Activated CD4-positive, CD25-positive, alpha-beta regulatory T cell (primary cell): ENCODE data around the gene PHF1.
"Not testable (repeated sequence)": the region's sequence is repeated elsewhere in the genome, so short reads cannot be mapped to it uniquely, and the experiment has no call there.

ENCODE experiments used
- DNase-seq, 4 experiments: peaks; one replicate each; lab custom pipeline; 2025; lab: John Stamatoyannopoulos, UW

Gene PHF1

DNA sequence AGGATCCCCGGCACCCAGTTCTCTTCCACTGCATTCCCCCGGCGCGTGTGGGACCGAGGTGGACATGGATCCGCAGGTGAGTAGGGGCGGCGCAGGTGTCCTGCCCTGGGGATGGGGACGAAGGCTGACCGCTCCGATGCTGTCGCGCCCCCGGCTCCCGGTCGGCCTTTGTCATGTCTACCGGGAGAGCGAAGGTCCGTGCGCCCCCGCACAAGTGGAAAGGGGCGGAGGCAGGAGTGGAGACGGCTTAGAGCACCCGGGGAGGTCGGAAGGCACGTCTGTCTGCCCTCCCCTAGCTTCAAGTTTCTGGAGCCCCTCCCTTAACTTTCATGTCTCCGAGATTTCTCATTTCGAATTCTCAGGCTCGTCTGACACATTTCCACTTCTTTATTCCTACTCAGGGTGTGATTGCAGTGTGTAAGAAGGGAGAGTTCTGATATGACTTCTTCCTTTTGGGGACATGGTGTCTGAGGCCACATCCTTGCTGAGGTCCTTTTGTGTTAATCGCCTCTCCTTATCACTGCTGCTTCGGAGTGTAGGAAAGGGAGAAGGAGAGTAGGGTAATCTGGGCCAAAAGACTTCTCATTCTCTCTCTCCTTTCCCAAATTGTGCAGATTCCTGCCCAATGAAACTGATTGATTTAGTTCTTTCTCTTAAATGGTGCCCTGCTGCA, 18.8 kb upstream of the PHF1 start:
- no peak for DNase-seq

DNA sequence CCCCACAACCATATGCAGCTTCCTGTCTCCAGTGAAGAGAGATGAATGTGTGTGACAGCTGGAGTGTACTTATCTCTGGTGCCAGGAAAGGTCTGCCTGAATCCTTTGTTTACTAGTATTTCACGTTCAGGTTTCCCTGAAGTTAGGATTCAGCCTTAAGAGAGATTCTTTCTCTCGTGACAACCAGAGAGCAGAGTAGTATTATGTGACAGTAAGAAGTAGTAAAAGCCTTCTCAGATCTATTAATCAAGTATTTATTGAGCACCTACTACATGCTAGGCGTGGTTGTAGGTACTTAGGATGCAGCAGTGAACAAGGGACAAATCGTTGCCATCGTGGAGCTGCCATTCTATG, 18.2 kb upstream of the PHF1 start:
- DNase-seq = no peak

DNA sequence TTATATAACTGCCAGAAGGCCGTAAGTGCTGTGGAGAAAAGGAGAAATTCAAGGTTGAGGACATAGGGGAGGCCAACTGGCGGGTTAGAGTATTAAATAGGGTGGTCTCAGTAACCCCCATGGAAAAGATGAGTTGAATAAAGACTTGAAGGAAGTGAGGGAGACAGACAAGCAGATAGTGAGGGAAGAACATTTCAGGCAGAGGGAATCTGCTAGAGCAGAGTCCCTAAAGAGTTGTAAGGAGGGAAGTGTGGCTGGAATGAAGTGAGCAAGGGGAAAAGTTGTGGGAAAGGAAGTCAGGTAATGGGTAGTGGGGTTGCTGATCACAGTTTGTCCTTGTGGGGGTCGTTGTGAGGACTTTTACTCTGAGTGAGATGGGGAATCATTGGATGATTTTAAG, 17.8 kb upstream of the PHF1 start:
- DNase-seq = no peak

DNA sequence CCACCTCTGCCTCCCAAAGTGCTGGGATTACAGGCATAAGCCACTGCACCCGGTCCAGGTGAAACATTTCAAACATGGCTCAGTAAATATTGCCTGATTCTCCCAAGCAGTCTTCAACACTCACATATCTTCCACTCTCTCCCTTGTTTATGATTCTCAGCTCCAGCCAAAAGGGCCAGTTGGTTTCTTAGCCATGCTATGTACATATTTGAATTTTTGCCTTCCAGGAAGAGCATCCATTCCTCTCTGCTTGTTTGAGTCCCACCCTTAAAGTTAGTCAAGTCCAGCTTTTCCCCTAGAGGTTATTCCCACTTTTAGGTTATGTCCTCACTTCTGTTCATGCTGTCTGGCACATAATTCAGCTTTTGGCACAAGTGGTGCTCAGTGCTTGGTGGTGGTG, 13.3 kb upstream of the PHF1 start:
- DNase-seq = no peak

DNA sequence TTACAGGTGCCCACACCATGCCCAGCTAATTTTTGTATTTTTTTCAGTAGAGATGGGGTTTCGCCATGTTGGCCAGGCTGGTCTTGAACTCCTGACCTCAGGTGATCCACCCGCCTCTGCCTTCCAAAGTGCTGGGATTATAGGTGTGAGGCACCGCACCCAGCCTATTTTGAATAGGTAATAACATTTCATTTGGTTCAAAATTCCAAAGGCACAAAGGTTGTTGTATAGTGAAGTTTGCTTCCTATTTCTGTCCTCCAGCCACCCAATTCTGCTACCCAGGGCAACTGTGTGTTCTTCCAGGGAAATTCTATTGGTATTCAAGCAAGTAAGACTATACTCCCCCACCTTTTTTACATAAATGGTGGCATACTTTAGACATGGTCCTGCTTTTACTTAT, 12.2 kb upstream of the PHF1 start:
- not testable (repeated sequence) for DNase-seq

DNA sequence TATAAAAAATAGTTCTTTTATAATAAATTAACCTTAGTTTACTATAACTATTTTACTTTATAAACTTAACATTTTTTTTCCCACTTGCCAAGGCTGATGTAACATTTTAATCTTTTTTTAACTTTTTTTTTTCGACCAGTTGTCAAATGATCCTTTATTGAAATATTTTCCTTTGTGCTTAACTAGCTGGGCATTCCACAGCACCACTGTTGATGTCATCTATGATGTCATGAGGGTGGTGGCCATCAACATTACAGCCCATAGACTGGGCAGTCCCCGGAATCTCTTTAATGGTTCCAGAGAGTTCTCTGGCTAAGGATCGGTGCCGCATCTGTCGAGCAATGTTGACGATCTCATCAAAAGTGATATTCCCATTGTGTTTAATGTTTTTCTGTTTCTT, 10.9 kb upstream of the PHF1 start:
- not testable (repeated sequence) for DNase-seq

DNA sequence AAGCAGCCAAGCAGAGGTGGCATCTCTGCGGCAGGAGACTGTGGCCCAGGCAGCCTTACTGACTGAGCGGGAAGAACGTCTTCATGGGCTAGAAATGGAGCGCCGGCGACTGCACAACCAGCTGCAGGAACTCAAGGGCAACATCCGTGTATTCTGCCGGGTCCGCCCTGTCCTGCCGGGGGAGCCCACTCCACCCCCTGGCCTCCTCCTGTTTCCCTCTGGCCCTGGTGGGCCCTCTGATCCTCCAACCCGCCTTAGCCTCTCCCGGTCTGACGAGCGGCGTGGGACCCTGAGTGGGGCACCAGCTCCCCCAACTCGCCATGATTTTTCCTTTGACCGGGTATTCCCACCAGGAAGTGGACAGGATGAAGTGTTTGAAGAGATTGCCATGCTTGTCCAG, 5.9 kb upstream of the PHF1 start:
- DNase-seq = no peak

DNA sequence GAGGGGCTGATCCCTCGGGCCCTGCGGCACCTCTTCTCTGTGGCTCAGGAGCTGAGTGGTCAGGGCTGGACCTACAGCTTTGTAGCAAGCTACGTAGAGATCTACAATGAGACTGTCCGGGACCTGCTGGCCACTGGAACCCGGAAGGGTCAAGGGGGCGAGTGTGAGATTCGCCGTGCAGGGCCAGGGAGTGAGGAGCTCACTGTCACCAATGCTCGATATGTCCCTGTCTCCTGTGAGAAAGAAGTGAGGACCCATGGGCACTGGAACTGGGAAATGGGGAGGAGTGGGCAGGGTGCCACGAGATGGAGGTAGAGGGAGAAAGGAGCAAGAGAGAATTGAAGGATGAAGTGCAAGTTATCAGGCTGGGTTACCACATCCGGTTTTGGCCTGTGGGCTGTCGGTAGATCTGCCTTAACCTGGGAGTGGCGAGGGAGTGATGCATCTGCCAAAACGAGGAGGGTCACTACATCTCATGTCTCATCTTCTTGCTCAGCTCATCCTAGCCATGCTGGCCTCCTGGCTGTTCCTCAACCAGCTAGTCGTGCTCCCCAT, 5.4 kb upstream of the PHF1 start:
- DNase-seq = no peak

DNA sequence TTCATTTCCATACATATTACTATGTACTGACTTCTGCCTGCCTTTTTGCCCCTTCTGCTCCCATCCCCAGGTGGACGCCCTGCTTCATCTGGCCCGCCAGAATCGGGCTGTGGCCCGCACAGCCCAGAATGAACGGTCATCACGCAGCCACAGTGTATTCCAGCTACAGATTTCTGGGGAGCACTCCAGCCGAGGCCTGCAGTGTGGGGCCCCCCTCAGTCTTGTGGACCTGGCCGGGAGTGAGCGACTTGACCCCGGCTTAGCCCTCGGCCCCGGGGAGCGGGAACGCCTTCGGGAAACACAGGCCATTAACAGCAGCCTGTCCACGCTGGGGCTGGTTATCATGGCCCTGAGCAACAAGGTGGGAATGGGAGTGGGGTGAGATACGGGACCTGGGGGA, 4.7 kb upstream of the PHF1 start:
- no peak for DNase-seq

DNA sequence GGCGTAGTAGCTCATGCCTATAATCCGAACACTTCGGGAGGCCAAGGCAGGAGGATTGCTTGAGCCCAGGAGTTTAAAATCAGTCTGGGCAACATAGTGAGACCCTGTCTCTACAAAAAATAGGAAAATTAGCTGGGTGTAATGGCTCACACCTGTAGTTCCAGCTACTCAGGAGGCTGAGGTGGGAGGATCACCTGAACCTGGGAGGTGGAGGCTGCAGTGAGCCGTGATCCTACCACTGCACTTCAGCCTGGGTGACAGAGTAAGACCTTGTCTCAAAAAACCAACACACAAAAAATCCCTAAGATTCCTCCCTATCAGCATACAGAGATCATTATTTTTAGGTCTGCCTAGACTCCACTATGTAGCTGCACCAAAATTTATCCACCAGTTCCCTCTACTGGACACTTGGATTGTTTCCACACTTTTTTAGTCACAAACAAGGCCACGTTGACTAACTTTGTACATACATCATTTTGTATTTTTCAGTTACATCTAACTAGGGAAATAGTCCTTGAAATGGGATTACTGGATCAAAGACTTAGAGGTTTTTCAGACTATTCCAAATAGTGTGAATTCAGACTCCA, 3.6 kb upstream of the PHF1 start:
- DNase-seq = no peak

DNA sequence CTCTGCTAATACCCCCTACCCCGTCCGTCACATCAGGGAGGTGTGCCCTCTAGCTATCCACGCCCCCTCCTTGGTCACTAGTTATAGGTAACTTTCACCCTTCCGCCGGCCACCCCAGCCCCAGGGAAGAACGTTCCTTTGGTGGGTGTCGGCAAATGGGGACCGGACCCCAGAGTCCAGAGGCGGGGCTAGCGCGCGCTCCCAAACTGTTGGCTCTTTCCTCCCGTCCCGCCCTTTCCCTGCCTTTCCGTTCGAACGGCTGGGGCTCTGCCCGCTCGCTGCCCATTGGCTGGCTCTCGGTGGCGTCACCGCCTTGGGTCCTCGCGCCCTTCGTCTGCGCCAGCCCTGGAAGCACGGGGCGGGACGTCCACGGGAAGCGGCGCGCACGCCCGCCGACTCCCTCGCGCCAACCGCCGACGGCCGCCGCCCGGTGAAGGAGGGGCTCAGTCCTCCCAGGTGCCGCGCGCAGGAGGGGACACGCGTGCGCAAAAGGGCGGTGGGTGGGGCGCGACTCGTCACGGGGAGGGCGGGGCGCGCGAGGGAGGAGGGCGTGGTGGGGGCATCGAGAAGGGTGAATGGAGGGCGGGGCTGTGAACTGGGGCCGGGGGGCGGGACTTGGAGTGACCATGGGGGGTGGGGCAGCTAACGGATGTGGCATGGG, 634 bp upstream of the PHF1 start:
- peak; percentile 99 for DNase-seq

DNA sequence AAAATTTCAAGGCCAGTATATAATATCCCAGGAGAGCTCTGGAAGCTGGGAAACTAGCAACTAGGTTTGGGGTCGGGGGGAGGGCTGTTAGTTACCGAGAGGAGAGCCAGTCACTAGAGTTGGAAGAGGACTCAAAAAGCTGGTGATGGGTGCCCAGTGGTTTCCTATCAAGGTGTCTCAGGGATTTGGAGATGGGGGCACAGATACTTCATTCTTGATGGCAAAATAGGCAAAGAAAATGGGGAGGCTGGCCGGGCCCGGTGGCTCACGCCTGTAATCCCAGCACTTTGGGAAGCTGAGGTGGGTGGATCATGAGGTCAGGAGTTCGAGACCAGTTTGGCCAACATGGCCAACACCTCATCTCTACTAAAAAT, 805 bp downstream of the PHF1 start:
- no peak for DNase-seq

DNA sequence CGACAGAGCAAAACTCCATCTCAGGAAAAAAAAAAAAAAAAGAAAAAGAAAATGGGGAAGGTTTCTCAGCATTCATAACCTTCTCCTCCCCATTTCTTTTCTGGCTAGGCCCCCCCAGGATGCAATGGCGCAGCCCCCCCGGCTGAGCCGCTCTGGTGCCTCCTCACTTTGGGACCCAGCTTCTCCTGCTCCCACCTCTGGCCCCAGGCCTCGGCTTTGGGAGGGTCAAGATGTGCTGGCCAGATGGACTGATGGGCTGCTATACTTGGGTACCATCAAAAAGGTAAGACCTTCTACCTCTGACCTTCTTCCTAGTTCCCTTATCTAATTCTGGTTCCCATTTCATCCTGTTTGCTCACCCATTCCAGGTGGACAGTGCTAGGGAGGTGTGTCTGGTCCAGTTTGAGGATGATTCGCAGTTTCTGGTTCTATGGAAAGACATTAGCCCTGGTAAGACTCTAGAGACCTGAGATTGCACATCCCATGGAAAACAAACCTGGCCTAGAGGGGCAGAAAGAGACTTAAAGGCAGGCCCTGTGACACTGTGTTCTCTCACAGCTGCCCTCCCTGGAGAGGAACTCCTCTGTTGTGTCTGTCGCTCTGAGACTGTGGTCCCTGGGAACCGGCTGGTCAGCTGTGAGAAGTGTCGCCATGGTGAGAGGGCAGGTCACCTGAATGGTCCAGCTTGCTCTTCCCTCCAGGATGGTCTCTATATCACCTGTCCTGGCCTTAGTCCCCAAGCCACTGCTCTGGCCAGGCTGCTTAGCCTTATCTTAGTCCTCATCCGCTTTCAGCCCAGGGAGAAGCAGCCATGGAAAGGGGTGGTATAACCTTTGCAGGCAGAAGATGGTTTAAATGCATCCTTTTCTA, 1.6 kb downstream of the PHF1 start:
- DNase-seq = no peak

DNA sequence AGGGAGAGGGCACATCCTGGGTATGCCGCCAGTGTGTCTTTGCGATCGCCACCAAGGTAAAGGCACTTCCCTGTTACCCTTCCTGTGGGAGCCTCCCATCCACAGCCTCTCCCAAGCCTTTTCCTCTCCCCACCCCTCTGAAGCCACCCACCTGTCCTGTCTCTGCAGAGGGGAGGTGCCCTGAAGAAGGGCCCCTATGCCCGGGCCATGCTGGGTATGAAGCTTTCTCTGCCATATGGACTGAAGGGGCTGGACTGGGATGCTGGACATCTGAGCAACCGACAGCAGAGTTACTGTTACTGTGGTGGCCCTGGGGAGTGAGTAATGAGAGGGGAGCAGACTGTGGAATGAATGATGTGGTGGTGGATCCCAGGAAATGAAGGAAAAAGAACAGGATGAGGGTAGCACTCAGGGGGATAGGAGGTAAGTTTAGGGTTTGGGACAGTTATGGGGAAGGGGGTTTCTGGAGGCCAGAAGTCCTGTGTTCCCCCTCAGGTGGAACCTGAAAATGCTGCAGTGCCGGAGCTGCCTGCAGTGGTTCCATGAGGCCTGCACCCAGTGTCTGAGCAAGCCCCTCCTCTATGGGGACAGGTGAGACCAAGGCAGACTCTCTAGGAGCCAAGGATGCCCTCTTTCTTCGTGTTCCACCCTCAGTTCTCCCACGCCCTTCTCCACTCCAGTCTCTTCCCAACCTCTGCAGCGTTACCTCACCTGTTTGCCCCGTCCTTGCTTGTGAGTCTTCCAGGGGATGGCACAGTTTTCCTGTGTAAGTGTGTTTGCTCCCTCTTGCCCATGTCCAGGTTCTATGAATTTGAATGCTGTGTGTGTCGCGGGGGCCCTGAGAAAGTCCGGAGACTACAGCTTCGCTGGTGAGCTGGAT, 2.7 kb downstream of the PHF1 start:
- DNase-seq = no peak

DNA sequence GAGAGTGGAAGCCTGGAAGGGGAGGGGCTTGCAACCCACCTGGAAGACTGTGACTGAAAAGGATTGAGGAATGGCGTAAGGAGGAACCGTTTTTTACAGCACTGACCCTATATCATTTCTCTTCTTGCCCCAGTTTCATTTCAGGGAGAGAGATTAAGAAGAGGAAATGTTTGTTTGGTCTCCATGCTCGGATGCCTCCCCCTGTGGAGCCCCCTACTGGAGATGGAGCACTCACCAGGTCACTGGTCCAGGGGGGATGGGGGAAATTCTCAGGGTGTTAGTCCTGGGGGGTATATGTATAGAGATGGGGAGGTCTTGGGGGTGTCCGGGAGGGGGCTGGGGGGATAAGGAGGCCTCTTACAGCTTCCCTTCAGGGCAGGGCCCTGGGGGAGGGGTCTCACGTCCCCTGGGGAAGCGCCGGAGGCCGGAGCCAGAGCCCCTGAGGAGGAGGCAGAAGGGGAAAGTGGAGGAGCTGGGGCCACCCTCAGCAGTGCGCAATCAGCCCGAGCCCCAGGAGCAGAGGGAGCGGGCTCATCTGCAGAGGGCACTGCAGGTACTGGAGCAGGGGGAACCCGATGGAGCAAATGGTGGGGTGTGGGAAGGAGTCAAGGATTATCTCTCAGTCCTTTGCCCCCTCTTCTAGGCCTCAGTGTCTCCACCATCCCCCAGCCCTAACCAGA, 3.9 kb downstream of the PHF1 start:
- no peak for DNase-seq

DNA sequence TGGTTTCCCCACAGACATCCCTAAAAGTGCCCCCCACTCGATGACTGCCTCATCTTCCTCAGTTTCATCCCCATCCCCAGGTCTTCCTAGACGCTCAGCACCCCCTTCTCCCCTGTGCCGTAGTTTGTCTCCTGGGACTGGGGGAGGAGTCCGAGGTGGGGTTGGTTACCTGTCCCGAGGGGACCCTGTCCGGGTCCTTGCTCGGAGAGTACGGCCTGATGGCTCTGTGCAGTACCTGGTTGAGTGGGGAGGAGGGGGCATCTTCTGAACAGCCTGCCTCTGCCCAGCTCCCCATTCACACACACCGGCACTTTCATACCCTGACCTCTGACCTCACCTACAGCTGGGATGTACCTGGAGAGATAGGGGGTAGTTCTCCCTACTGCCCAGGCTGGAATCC, 5.0 kb downstream of the PHF1 start:
- DNase-seq = no peak

DNA sequence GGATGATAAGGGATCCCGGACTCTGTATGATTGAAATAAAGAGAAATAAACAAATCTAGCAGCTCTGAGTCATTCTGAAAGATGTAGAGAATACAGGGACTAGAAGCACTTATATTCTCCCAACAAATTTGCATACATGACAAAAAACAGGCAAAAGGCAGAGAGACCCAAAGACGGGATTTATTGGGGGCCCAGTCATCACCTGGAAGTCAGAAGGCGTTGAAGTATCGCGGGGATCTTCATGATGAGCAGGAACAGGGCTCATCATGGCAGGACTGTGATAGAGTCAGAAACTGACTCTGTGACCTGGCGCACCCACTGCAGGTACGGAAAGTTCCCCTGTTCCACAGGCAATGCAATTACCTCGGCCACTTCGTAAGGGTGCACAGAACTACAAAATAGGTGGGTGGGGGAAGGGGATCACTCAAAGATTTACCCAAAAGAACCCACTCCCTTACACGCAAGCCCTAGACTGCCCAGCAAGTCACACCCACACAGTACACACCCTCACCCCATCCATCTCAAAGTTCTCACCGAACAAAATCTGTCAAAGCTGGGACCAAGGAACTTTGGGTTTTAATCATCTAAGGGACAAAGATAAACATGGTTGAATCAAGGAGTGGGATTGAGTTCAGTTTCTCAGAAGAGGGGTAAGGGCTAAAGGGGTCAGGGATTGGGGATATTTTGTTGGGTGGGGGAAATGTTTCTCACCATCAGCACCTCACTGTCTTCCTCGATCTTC, 5.7 kb downstream of the PHF1 start:
- no peak for DNase-seq

DNA sequence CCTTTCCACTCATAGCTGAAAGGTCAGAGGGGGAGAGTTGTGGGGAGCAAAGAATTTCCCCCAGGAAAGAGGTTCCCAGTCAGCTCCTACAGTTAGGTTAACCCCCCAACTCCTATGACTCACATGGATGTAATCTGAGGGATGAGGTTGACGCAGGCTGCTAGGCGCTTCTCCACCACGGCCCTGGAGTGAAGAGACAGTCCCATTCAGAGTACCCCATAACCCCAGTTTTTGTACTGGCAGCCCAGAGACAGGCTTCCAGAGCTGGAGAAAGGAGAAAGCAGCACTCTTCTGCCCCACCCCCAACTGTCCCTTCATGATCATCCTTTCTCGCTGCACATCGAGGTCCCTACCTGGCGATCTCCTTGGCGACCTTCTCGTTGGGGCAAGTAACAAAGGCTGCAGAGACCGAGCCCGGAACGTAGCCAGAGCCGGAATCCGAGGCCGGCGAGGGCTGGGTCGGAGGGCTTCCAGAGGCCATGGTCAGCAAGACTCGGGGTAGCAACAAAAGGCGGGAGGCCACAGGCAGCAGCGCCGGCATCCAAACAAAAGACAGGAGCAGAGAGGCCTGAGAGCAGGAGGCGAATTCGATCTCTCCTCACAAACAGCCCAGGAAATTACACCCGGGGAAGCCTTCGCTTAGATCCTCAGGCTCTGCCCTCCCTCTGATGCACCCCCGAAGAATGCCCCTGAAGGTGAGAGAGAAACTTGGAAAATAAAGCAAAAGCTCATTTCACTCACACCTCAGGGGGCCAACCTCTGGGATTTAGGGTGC, 6.5 kb downstream of the PHF1 start:
- no peak for DNase-seq

DNA sequence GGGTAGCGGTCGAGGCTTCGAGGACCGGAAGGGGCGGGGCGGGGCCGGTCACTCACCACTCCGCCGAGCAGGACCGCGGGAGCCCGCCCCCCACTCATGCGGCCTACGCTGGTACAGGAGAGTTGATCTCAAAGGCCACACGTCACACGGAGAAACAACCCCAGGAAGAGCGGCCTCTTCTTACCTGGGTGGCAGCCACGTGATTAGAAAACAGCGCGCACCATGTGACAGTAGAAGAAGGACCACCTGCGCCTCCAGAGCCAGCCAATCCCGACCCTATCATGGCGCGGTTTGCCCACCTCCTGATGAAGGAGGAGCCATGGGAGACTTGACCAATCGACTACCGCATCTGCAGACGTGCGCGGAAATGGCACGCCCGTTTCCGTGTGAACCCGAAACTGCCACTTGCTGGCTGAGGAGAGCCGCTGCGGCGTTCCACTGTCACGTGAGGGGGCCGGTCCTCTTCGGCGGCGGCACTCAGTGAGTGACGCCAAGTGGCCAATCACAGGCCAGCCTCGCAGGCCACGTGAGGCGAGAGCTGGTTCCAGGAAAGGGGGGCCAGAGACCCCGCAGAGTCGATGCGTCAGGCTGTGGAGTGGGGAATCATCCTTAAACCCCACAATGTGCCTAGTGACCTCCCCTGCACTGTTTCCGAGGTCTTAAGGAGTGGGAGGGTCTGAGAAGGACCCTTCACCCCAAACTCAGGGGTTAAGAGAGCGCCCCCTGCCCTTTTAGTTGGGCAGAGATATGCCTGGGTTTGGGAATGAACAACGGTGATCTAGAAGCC, 7.3 kb downstream of the PHF1 start, which contains the start of gene CUTA:
TSS of gene CUTA (minus strand) at position 205 of the 787 bp plus-strand sequence. CDS start at position 98, 107 bp downstream.
- peak; percentile 88 to 98 (median 94) for DNase-seq
